ENCODE data around the gene CRHR1.

The CRHR1 gene

GRCh38 chr17:45791041-45791582, 7.0 kb downstream of the CRHR1 start:
- Histone ChIP-seq H3K9ac (ENCODE audit: insufficient read length, low read depth) (no peak overlapping the region), H3K4me1 (ENCODE audit: insufficient read depth, insufficient read length) (peaks cover 6% of the 10 kb centered on the region), H3K9me3 (ENCODE audit: insufficient read depth, low read length) (no peaks in the 10 kb centered on the region), H3K27me3 (ENCODE audit: insufficient read depth, insufficient read length) (peaks cover 18% of the 10 kb centered on the region), H3K4me3 (ENCODE audit: insufficient read length, low read depth) (no peak overlapping the region), H3K36me3 (ENCODE audit: insufficient read depth, insufficient read length, low read length) (no peaks in the 10 kb centered on the region)
- TF ChIP-seq SUZ12 (IDR thresholded peaks at IDR 0.05; ENCODE audit: extremely low read depth, insufficient read depth, insufficient read length) (no peak), ZNF274 (IDR thresholded peaks at IDR 0.05; ENCODE audit: low read depth, low read length) (no peak), YY1 (IDR thresholded peaks at IDR 0.05; ENCODE audit: insufficient read depth, insufficient read length) (no peak)
- DNase-seq (ENCODE audit: low read depth, low spot score) = no peak

DNA sequence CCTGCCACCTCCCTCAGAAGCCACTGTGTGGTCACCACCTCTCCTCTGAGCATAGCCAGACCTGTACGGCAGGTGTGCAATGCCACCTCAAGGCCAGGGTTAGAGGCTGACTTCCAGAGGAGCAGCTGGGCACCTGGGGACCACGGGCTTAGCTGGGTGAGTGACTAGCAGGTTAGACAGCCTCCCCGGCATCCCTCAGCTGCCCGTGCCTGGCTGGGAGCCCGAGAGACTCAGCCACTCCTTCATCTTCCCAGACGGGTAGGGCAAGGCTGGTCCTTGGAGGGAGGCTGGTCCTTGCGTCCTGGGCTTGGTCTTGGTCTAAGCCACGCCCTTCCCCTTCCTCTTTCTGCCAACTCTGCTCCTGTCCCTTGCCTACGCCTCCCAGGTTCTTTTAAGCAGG, 7.8 kb downstream of the CRHR1 start:
- H3K4me1 ChIP-seq (ENCODE audit: insufficient read depth, insufficient read length) = peaks cover 6% of the 10 kb centered on the region
- H3K27me3 ChIP-seq (ENCODE audit: insufficient read depth, insufficient read length) = peaks cover 11% of the 10 kb centered on the region
- no peak overlapping the region for H3K4me3 ChIP-seq (ENCODE audit: insufficient read length, low read depth)
- TF ChIP-seq YY1 (IDR thresholded peaks at IDR 0.05; ENCODE audit: insufficient read depth, insufficient read length) (no peak), ZNF274 (IDR thresholded peaks at IDR 0.05; ENCODE audit: low read depth, low read length) (no peak), SUZ12 (IDR thresholded peaks at IDR 0.05; ENCODE audit: extremely low read depth, insufficient read depth, insufficient read length) (no peak)
- DNase-seq (ENCODE audit: low read depth, low spot score) = no peak
- H3K36me3 ChIP-seq (ENCODE audit: insufficient read depth, insufficient read length, low read length) = no peaks in the 10 kb centered on the region
- no peak overlapping the region for H3K9ac ChIP-seq (ENCODE audit: insufficient read length, low read depth)
- H3K9me3 ChIP-seq (ENCODE audit: insufficient read depth, low read length) = no peaks in the 10 kb centered on the region

- DNase-seq (ENCODE audit: low read depth, low spot score) = no peak
- no peaks in the 10 kb centered on the region for H3K9me3 ChIP-seq (ENCODE audit: insufficient read depth, low read length)
- H3K9ac ChIP-seq (ENCODE audit: insufficient read length, low read depth) = no peak overlapping the region
- H3K4me3 ChIP-seq (ENCODE audit: insufficient read length, low read depth) = no peak overlapping the region
- TF ChIP-seq YY1 (IDR thresholded peaks at IDR 0.05; ENCODE audit: insufficient read depth, insufficient read length) = no peak
- no peak for TF ChIP-seq ZNF274 (IDR thresholded peaks at IDR 0.05; ENCODE audit: low read depth, low read length)
- no peak for TF ChIP-seq SUZ12 (IDR thresholded peaks at IDR 0.05; ENCODE audit: extremely low read depth, insufficient read depth, insufficient read length)
- H3K27me3 ChIP-seq (ENCODE audit: insufficient read depth, insufficient read length) = peaks cover 8% of the 10 kb centered on the region
- no peaks in the 10 kb centered on the region for H3K36me3 ChIP-seq (ENCODE audit: insufficient read depth, insufficient read length, low read length)
- H3K4me1 ChIP-seq (ENCODE audit: insufficient read depth, insufficient read length) = peaks cover 3% of the 10 kb centered on the region
Measured at GRCh38 chr17:45792437-45792836, 8.3 kb downstream of the CRHR1 start.

DNA sequence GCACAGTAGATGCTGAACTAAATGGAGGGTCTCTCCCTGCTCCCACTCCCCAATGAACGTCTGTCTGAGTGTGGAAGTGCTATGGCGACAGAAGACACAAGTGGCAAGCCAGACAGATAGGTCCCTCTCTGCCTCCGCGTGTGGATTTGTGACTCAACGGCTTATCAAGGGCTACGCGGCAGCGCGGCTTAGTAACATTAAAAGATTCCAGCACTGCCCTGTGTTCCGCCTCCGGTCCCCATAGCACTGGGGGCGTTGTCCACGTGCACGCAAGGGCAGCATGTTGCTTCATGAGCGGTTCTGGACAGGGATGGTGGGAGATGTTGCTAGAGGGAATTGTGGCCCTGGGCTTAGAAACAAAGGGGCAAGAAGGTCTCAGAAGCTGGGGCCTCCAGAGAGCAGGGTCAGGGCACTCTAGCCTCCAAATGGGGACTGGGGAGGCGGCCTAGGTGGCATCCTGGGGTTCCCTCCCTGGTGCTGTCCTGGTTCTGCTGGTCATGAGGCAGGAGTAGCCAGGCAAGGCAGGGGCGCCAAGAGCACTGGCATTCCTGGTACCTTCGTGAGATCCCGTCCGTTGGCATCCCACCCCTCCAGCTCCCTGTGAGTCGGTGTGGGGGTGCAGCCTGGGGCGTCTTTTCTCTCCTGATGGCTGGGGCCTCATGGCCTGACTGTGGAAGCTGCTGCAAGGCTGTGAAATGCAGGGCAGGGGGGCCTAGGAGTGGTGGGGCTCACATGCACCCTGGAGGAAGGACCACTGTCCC, 9.1 kb downstream of the CRHR1 start:
- Histone ChIP-seq H3K9ac (ENCODE audit: insufficient read length, low read depth) (no peak overlapping the region), H3K9me3 (ENCODE audit: insufficient read depth, low read length) (no peaks in the 10 kb centered on the region), H3K36me3 (ENCODE audit: insufficient read depth, insufficient read length, low read length) (no peaks in the 10 kb centered on the region), H3K4me3 (ENCODE audit: insufficient read length, low read depth) (no peak overlapping the region), H3K4me1 (ENCODE audit: insufficient read depth, insufficient read length) (peaks cover 3% of the 10 kb centered on the region), H3K27me3 (ENCODE audit: insufficient read depth, insufficient read length) (peaks cover 2% of the 10 kb centered on the region)
- DNase-seq (ENCODE audit: low read depth, low spot score) = no peak
- TF ChIP-seq SUZ12 (IDR thresholded peaks at IDR 0.05; ENCODE audit: extremely low read depth, insufficient read depth, insufficient read length) (no peak), ZNF274 (IDR thresholded peaks at IDR 0.05; ENCODE audit: low read depth, low read length) (no peak), YY1 (IDR thresholded peaks at IDR 0.05; ENCODE audit: insufficient read depth, insufficient read length) (no peak)

DNA sequence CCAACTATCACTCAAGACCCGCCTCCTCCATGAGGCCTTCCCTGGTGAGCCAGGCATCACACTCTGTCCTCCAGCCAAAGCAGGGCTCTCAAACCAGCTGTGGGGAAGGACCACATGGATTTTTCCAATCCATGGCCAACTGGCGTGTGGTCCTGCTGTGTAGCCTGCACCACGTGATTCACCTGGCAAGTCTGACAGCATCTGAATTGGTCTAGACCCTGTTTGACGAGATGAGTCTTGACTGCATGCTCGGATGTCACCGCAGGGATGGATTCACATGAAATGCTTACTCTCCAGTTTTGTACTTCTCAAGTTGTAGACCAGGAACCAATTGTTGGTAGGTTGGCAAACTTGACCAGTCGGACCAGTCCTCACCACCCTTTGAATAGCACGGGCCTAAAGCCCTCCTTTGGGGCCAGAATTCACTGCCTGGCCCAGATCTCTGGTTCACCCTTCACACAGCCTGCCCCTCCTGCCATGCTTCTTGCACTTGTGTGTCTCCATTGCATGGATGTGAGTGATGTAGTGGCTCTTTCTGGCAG, 9.9 kb downstream of the CRHR1 start:
- DNase-seq (ENCODE audit: low read depth, low spot score) = no peak
- TF ChIP-seq SUZ12 (IDR thresholded peaks at IDR 0.05; ENCODE audit: extremely low read depth, insufficient read depth, insufficient read length) = no peak
- TF ChIP-seq YY1 (IDR thresholded peaks at IDR 0.05; ENCODE audit: insufficient read depth, insufficient read length) = no peak
- TF ChIP-seq ZNF274 (IDR thresholded peaks at IDR 0.05; ENCODE audit: low read depth, low read length) = no peak
- H3K9ac ChIP-seq (ENCODE audit: insufficient read length, low read depth) = no peak overlapping the region
- H3K9me3 ChIP-seq (ENCODE audit: insufficient read depth, low read length) = no peaks in the 10 kb centered on the region
- no peak overlapping the region for H3K4me3 ChIP-seq (ENCODE audit: insufficient read length, low read depth)
- peaks cover 3% of the 10 kb centered on the region for H3K4me1 ChIP-seq (ENCODE audit: insufficient read depth, insufficient read length)
- no peaks in the 10 kb centered on the region for H3K36me3 ChIP-seq (ENCODE audit: insufficient read depth, insufficient read length, low read length)
- H3K27me3 ChIP-seq (ENCODE audit: insufficient read depth, insufficient read length) = peaks cover 2% of the 10 kb centered on the region

DNA sequence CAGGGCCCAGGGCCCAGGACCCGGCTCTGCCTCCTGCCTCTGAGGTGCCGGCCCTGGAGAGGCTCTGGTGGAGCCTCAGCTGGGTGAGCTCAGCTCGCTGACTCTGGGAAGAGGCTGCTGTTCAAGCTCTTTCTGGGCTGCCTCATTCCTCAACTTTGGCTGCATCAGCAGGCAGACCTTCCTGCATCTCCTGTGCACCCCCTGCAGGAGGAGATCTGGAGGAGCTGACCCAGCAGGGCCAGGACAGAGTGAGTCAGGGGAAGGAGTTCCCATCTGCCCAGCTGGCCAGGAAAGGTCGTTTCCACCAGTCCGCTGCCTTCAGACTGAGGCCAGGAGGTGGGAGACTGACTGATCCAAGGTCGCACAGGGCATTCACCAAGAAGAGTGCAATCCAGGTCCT, 10.7 kb downstream of the CRHR1 start:
- DNase-seq (ENCODE audit: low read depth, low spot score) = no peak
- Histone ChIP-seq H3K9ac (ENCODE audit: insufficient read length, low read depth) (no peak overlapping the region), H3K4me3 (ENCODE audit: insufficient read length, low read depth) (no peak overlapping the region), H3K36me3 (ENCODE audit: insufficient read depth, insufficient read length, low read length) (no peaks in the 10 kb centered on the region), H3K9me3 (ENCODE audit: insufficient read depth, low read length) (no peaks in the 10 kb centered on the region), H3K4me1 (ENCODE audit: insufficient read depth, insufficient read length) (peaks cover 4% of the 10 kb centered on the region), H3K27me3 (ENCODE audit: insufficient read depth, insufficient read length) (no peaks in the 10 kb centered on the region)
- TF ChIP-seq YY1 (IDR thresholded peaks at IDR 0.05; ENCODE audit: insufficient read depth, insufficient read length) (no peak), ZNF274 (IDR thresholded peaks at IDR 0.05; ENCODE audit: low read depth, low read length) (no peak), SUZ12 (IDR thresholded peaks at IDR 0.05; ENCODE audit: extremely low read depth, insufficient read depth, insufficient read length) (no peak)

GRCh38 chr17:45800816-45801215, 16.7 kb downstream of the CRHR1 start:
- no peak for DNase-seq (ENCODE audit: low read depth, low spot score)

More at GRCh38 chr17:45800816-45801215, 16.7 kb downstream of the CRHR1 start:
- TF ChIP-seq YY1 (IDR thresholded peaks at IDR 0.05; ENCODE audit: insufficient read depth, insufficient read length) = no peak
- TF ChIP-seq ZNF274 (IDR thresholded peaks at IDR 0.05; ENCODE audit: low read depth, low read length) = no peak
- no peak for TF ChIP-seq SUZ12 (IDR thresholded peaks at IDR 0.05; ENCODE audit: extremely low read depth, insufficient read depth, insufficient read length)
- peaks cover 9% of the 10 kb centered on the region for H3K4me1 ChIP-seq (ENCODE audit: insufficient read depth, insufficient read length)
- no peak overlapping the region for H3K9ac ChIP-seq (ENCODE audit: insufficient read length, low read depth)
- H3K4me3 ChIP-seq (ENCODE audit: insufficient read length, low read depth) = no peak overlapping the region
- H3K36me3 ChIP-seq (ENCODE audit: insufficient read depth, insufficient read length, low read length) = no peaks in the 10 kb centered on the region
- H3K27me3 ChIP-seq (ENCODE audit: insufficient read depth, insufficient read length) = no peaks in the 10 kb centered on the region
- no peaks in the 10 kb centered on the region for H3K9me3 ChIP-seq (ENCODE audit: insufficient read depth, low read length)
